IMR-90 (cell line): ENCODE measurements around the gene STX1B. TPM values are rescaled to one million over a fixed set of nuclear protein-coding genes. Genes with fewer than 3 reads are reported as not detected.

Experiments used
- ATAC-seq: fragments of 200-7000 bp; cut with Tn5 transposase; 2 replicates; pipeline ENCODE4 v1.9.1; 2020; ENCODE audit warnings: low read depth, mild to moderate bottlenecking, moderate library complexity
- BruUV-seq: library from RNA; stranded (reverse); fragments of 400-500 nt; replicated peaks from 2 replicates; lab custom pipeline; 2021; lab: Mats Ljungman, UMichigan
- CTCF ChIA-PET: fragments of 300-600 bp; formaldehyde crosslinking; extraction: SDS; loops from one replicate; lab custom pipeline; 2021; ENCODE audit warnings: antibody characterized with exemption; lab: Yijun Ruan, JAX
- POLR2A ChIA-PET: fragments of 300-600 bp; sonication (Branson Sonifier 250); formaldehyde crosslinking; loops from one replicate; lab custom pipeline; 2022; ENCODE audit warnings: antibody characterized with exemption; ENCODE audit not compliant: unreplicated experiment; lab: Charles Lee
- DNase-seq: peaks from one replicate; pipeline ENCODE4 v3.0.0; 2013
- H2AFZ ChIP-seq: replicated peaks from 2 replicates; pipeline ENCODE3; 2013; ENCODE audit warnings: low read length, mild to moderate bottlenecking; ENCODE audit not compliant: poor library complexity
- H2AK5ac ChIP-seq: 2 replicates; pipeline ENCODE4 v1.6.1; 2013; ENCODE audit warnings: low read depth, low read length, inconsistent platforms
- H2AK9ac ChIP-seq: replicated peaks from 2 replicates; pipeline ENCODE3; 2013; ENCODE audit warnings: mild to moderate bottlenecking, low read depth, low read length, moderate library complexity; ENCODE audit not compliant: poor library complexity
- H2BK120ac ChIP-seq: 2 replicates; pipeline ENCODE4 v1.6.1; 2013; ENCODE audit warnings: low read depth, low read length, inconsistent platforms
- H2BK15ac ChIP-seq: 3 replicates; pipeline ENCODE4 v1.6.1; 2013; ENCODE audit warnings: low read depth, low read length, inconsistent platforms
- H2BK20ac ChIP-seq: 2 replicates; pipeline ENCODE4 v1.6.1; 2013; ENCODE audit warnings: low read depth, mild to moderate bottlenecking, inconsistent platforms, low read length, moderate library complexity
- H2BK5ac ChIP-seq: 2 replicates; pipeline ENCODE4 v1.6.1; 2013; ENCODE audit warnings: mild to moderate bottlenecking, low read depth, low read length, inconsistent platforms; ENCODE audit not compliant: poor library complexity, severe bottlenecking
- H3K14ac ChIP-seq: replicated peaks from 2 replicates; pipeline ENCODE4 v1.6.1; 2013; ENCODE audit warnings: low read depth, low read length, inconsistent platforms
- H3K18ac ChIP-seq: 2 replicates; pipeline ENCODE4 v1.6.1; 2013; ENCODE audit warnings: low read depth, low read length, control low read depth
- H3K23ac ChIP-seq: 2 replicates; pipeline ENCODE4 v1.6.1; 2013; ENCODE audit warnings: low read depth, low read length, inconsistent platforms
- H3K27ac ChIP-seq: 2 replicates; pipeline ENCODE4 v1.5.1; 2013; ENCODE audit warnings: mild to moderate bottlenecking, control low read depth, low read length; ENCODE audit not compliant: insufficient read depth
- H3K27me3 ChIP-seq: 2 replicates; pipeline ENCODE4 v1.6.1; 2013; ENCODE audit warnings: low read length; ENCODE audit not compliant: control insufficient read depth, insufficient read depth
- H3K36me3 ChIP-seq: 2 replicates; pipeline ENCODE4 v1.6.1; 2013; ENCODE audit warnings: low read length, mixed read lengths; ENCODE audit not compliant: control insufficient read depth, insufficient read depth
- H3K4ac ChIP-seq: 2 replicates; pipeline ENCODE4 v1.6.1; 2013; ENCODE audit warnings: low read depth, low read length, inconsistent platforms
- H3K4me1 ChIP-seq: 2 replicates; pipeline ENCODE4 v1.6.1; 2013; ENCODE audit warnings: low read length, mixed read lengths; ENCODE audit not compliant: control insufficient read depth, insufficient read depth
- H3K4me2 ChIP-seq: 2 replicates; pipeline ENCODE4 v1.6.1; 2013; ENCODE audit warnings: low read depth, mild to moderate bottlenecking, control low read depth, low read length, moderate library complexity
- H3K4me3 ChIP-seq: 2 replicates; pipeline ENCODE4 v1.5.1; 2013; ENCODE audit warnings: low read depth, mild to moderate bottlenecking, control low read depth, low read length, moderate library complexity; ENCODE audit not compliant: insufficient read depth
- H3K56ac ChIP-seq: 2 replicates; pipeline ENCODE4 v1.6.1; 2013; ENCODE audit warnings: low read length, inconsistent platforms; ENCODE audit not compliant: insufficient read depth; ENCODE audit errors: extremely low read depth
- H3K79me1 ChIP-seq, 2 experiments: 2 replicates each; pipeline ENCODE4 v1.6.1; 2013; ENCODE audit warnings: low read length in 2 of 2, inconsistent platforms in 1 of 2, low read depth in 1 of 2
- H3K9ac ChIP-seq: 2 replicates; pipeline ENCODE4 v1.6.1; 2013; ENCODE audit warnings: low read depth, low read length, control low read depth
- H3K9me1 ChIP-seq: 2 replicates; pipeline ENCODE4 v1.6.1; 2013; ENCODE audit warnings: low read length, inconsistent platforms; ENCODE audit not compliant: insufficient read depth
- H3K9me3 ChIP-seq: 2 replicates; pipeline ENCODE4 v1.6.1; 2013; ENCODE audit warnings: low read length; ENCODE audit not compliant: control insufficient read depth, insufficient read depth
- H4K20me1 ChIP-seq: 2 replicates; pipeline ENCODE4 v1.6.1; 2013; ENCODE audit warnings: low read length, inconsistent platforms; ENCODE audit not compliant: insufficient read depth
- H4K5ac ChIP-seq: 2 replicates; pipeline ENCODE4 v1.6.1; 2013; ENCODE audit warnings: mild to moderate bottlenecking, low read depth, low read length, control low read depth
- H4K8ac ChIP-seq, 2 experiments: 2 replicates each; pipeline ENCODE4 v1.6.1; 2013; ENCODE audit warnings: low read depth in 2 of 2, low read length in 2 of 2, control low read depth in 1 of 2, inconsistent platforms in 1 of 2
- H4K91ac ChIP-seq: 2 replicates; pipeline ENCODE4 v1.6.1; 2013; ENCODE audit warnings: low read depth, low read length, inconsistent platforms; ENCODE audit not compliant: insufficient read depth
- BHLHE40 ChIP-seq: fragments of 150-350 bp; IDR thresholded peaks from 2 replicates; pipeline ENCODE4 v1.6.1; 2016; ENCODE audit warnings: mild to moderate bottlenecking, low read depth, low read length
- CEBPB ChIP-seq: IDR thresholded peaks from 2 replicates; pipeline ENCODE4 v1.6.1; 2012; ENCODE audit warnings: low read depth, low read length, improper control_type of control experiment
- CHD1 ChIP-seq: IDR thresholded peaks from 2 replicates; pipeline ENCODE4 v1.6.1; 2012; ENCODE audit warnings: low read depth, low read length, improper control_type of control experiment
- CTCF ChIP-seq: conservative IDR thresholded peaks from 2 replicates; pipeline ENCODE4 v1.5.1; 2012; ENCODE audit warnings: mild to moderate bottlenecking, low read depth, low read length, improper control_type of control experiment
- ELK1 ChIP-seq: fragments of 150-350 bp; IDR thresholded peaks from 2 replicates; pipeline ENCODE4 v1.6.1; 2016; ENCODE audit warnings: low read depth, mild to moderate bottlenecking, low read length, moderate library complexity, borderline replicate concordance
- FOS ChIP-seq: fragments of 150-350 bp; IDR thresholded peaks from 2 replicates; pipeline ENCODE4 v1.6.1; 2016; ENCODE audit warnings: low read depth, low read length
- MAFK ChIP-seq: IDR thresholded peaks from 2 replicates; pipeline ENCODE4 v1.6.1; 2012; ENCODE audit warnings: low read depth, low read length, improper control_type of control experiment
- MAZ ChIP-seq: IDR thresholded peaks from 2 replicates; pipeline ENCODE4 v1.6.1; 2012; ENCODE audit warnings: low read depth, mild to moderate bottlenecking, low read length, improper control_type of control experiment, moderate library complexity, borderline replicate concordance
- MXI1 ChIP-seq: IDR thresholded peaks from 2 replicates; pipeline ENCODE4 v1.6.1; 2012; ENCODE audit warnings: low read depth, mild to moderate bottlenecking, low read length, moderate library complexity, borderline replicate concordance
- NFE2L2 ChIP-seq: fragments of 150-350 bp; IDR thresholded peaks from 2 replicates; pipeline ENCODE4 v1.6.1; 2016; ENCODE audit warnings: low read depth, mild to moderate bottlenecking, low read length
- POLR2A ChIP-seq: IDR thresholded peaks from 2 replicates; pipeline ENCODE4 v1.6.1; 2012; ENCODE audit warnings: mild to moderate bottlenecking, low read depth, low read length
- RAD21 ChIP-seq: IDR thresholded peaks from 2 replicates; pipeline ENCODE4 v1.6.1; 2012; ENCODE audit warnings: low read length, improper control_type of control experiment
- RCOR1 ChIP-seq: IDR thresholded peaks from 2 replicates; pipeline ENCODE4 v1.6.1; 2012; ENCODE audit warnings: mild to moderate bottlenecking, low read length, improper control_type of control experiment; ENCODE audit not compliant: insufficient replicate concordance
- RFX5 ChIP-seq: IDR thresholded peaks from 2 replicates; pipeline ENCODE4 v1.8.0; 2012; ENCODE audit warnings: low read depth, mild to moderate bottlenecking, low read length, moderate library complexity
- SMC3 ChIP-seq: fragments of 150-350 bp; IDR thresholded peaks from 2 replicates; pipeline ENCODE4 v1.6.1; 2016; ENCODE audit warnings: low read depth, mild to moderate bottlenecking, antibody characterized with exemption, low read length, moderate library complexity
- USF2 ChIP-seq: fragments of 150-350 bp; IDR thresholded peaks from 2 replicates; pipeline ENCODE4 v1.6.1; 2017; ENCODE audit warnings: mild to moderate bottlenecking, antibody characterized with exemption, low read length, low read depth
- WGBS, 2 experiments: methylation state at CpG; one replicate each; pipeline versions ENCODE4 v1.1.5 to v1.1.7; 2013; ENCODE audit warnings: missing lambda C conversion rate in 2 of 2; ENCODE audit not compliant: insufficient read length in 1 of 2; ENCODE audit errors: extremely low coverage in 2 of 2; 5-methylcytosine and 5-hydroxymethylcytosine counted together
- dilution Hi-C: fragments of 300-500 bp; cut with HindIII; formaldehyde crosslinking; loops from one replicate; pipeline ENCODE4 v1.14.3; 2018; ENCODE audit warnings: low sequenced_read_pairs; ENCODE audit not compliant: unreplicated experiment
- in situ Hi-C: fragments of 300-500 bp; cut with MboI; formaldehyde crosslinking; loops from 3 replicates; pipeline ENCODE4 v1.14.3; 2019; ENCODE audit warnings: low sequenced_read_pairs, inconsistent platforms, mixed read lengths
- intact Hi-C: fragments of 100-400 bp; cut with micrococcal nuclease; formaldehyde crosslinking; loops from 2 replicates; pipeline ENCODE4 v1.10.0; 2022
- polyA plus RNA-seq, 3 experiments: library from polyadenylated mRNA; depleted of rRNA; stranded (reverse); fragments of >200 nt; gene quantifications; 2 replicates each; pipeline ENCODE4 v1.2.3, GENCODE V29; 2012; ENCODE audit warnings: low replicate concordance in 1 of 3
- total RNA-seq: library from RNA; depleted of rRNA; stranded (reverse); fragments of >200 nt; gene quantifications from 2 replicates; pipeline ENCODE4 v1.2.3, GENCODE V29; 2012

The STX1B gene
- total and polyA plus RNA-seq, 2 of the 4 experiments (the other 2 are of a cell fraction), result 3.9 to 14.9 TPM

GRCh38 chr16:30980959-30981358 lies 29.5 kb downstream of the STX1B start:
- dilution Hi-C loops, result no loop called here
- Histone ChIP-seq H2BK120ac (no peak overlapping the region), H3K36me3 (peaks cover 61% of the 10 kb centered on the region), H2AK9ac (no peak overlapping the region), H2BK20ac (no peak overlapping the region), H2AFZ (no peak overlapping the region), H4K8ac (no peak overlapping the region), H3K27ac (no peak overlapping the region), H2AK5ac (no peak overlapping the region), H3K4me3 (no peak overlapping the region), H3K27me3 (no peaks in the 10 kb centered on the region), H2BK15ac (no peak overlapping the region), H2BK5ac (no peak overlapping the region), H3K18ac (no peak overlapping the region), H4K5ac (no peak overlapping the region), H3K4me2 (no peak overlapping the region), H3K79me1 (peaks cover 8 to 22% of the 10 kb centered on the region in 2 experiments; a peak in 3 of 4 replicates), H3K4ac (no peak overlapping the region), H3K9ac (no peak overlapping the region), H4K20me1 (no peaks in the 10 kb centered on the region; the same call in 1 of the 2 replicates), H3K14ac (no peak overlapping the region), H3K23ac (no peak overlapping the region), H3K9me1 (no peaks in the 10 kb centered on the region; the same call in none of the 2 replicates), H4K91ac (no peak overlapping the region), H3K4me1 (peaks cover 8% of the 10 kb centered on the region), H3K9me3 (no peaks in the 10 kb centered on the region), H3K56ac (no peak overlapping the region)
- intact Hi-C loops, result no loop called here
- in situ Hi-C loops, result loop anchor here (10.0 to 25.0 kb wide), 3 partner anchors 104 to 884 kb away; partner anchors contain the start of gene PRSS53
- WGBS, 2 experiments, result 98% methylated on average over 11 of the region's 14 CpGs; no CpG with 5 or more reads in 1 of the 2 experiments
- no peak for ATAC-seq
- DNase-seq, result no peak
- CTCF ChIA-PET, result no interaction called here
- POLR2A ChIA-PET, result no interaction called here
- BruUV-seq, result no TSS peak
- no peak for TF ChIP-seq MAZ
- no peak for TF ChIP-seq RAD21
- no peak for TF ChIP-seq USF2
- TF ChIP-seq RCOR1, result no peak
- no peak for TF ChIP-seq MAFK
- TF ChIP-seq CEBPB, result no peak
- no peak for TF ChIP-seq MXI1
- TF ChIP-seq RFX5, result no peak
- no peak for TF ChIP-seq CTCF
- TF ChIP-seq FOS, result no peak
- TF ChIP-seq BHLHE40, result no peak
- no peak for TF ChIP-seq POLR2A
- no peak for TF ChIP-seq CHD1
- TF ChIP-seq ELK1, result no peak
- TF ChIP-seq SMC3, result no peak
- TF ChIP-seq NFE2L2, result no peak
